HepG2 (cell line): Measurements from ENCODE around the gene IL1RAPL1. TPM values are rescaled to one million over a fixed set of nuclear protein-coding genes. Genes with fewer than 3 reads are reported as not detected.

Source experiments
- ATAC-seq: fragments of 200-7000 bp; cut with Tn5 transposase; 3 replicates; pipeline ENCODE4 v1.9.1; 2020; ENCODE audit warnings: mild to moderate bottlenecking, moderate library complexity
- BruUV-seq: library from RNA; stranded (reverse); fragments of 400-500 nt; replicated peaks from 2 replicates; lab custom pipeline; 2021; lab: Mats Ljungman, UMichigan
- CTCF ChIA-PET: fragments of 300-600 bp; formaldehyde crosslinking; extraction: SDS; loops from one replicate; lab custom pipeline; 2021; ENCODE audit warnings: low total read pairs, inconsistent platforms, low intra/inter-chr PET ratio; lab: Yijun Ruan, JAX
- POLR2A ChIA-PET: fragments of 350-600 bp; sonication (Branson Sonifier 250); formaldehyde crosslinking; loops from one replicate; lab custom pipeline; 2020; ENCODE audit warnings: antibody characterized with exemption, inconsistent platforms; lab: Yijun Ruan, JAX
- DNase-seq: peaks from one replicate; pipeline ENCODE4 v3.0.0-alpha.2; 2015; ENCODE audit warnings: low spot score
- FAIRE-seq: peaks from 3 replicates; lab custom pipeline; 2011; peaks lifted over from hg19 to GRCh38; lab: Jason Lieb, UNC
- H2AFZ ChIP-seq: one replicate; pipeline ENCODE4 v1.6.1; 2011; ENCODE audit warnings: low read length, inconsistent platforms
- H3K27ac ChIP-seq: fragments of 300-600 bp; 3 replicates; pipeline ENCODE4 v1.8.0; 2011; ENCODE audit warnings: mixed run types, mild to moderate bottlenecking, mixed read lengths, low read length, inconsistent platforms; ENCODE audit not compliant: insufficient read depth; ENCODE audit errors: extremely low read length
- H3K27me3 ChIP-seq, 2 experiments: fragments of 200-600 bp in 1 of 2; 2 replicates in 1 of 2; 3 replicates in 1 of 2; pipeline versions ENCODE4 v1.6.0 to v1.8.0; 2011; ENCODE audit warnings: low read length in 2 of 2, mild to moderate bottlenecking in 2 of 2, moderate library complexity in 2 of 2, inconsistent platforms in 1 of 2; ENCODE audit not compliant: insufficient read depth in 2 of 2, control insufficient read depth in 1 of 2
- H3K36me3 ChIP-seq, 2 experiments: fragments of 200-600 bp in 1 of 2; replicated peaks in 1 of 2; 2 replicates in 1 of 2; 3 replicates in 1 of 2; pipeline versions ENCODE4 v1.5.1 to v1.8.0; 2011; ENCODE audit warnings: low read length in 2 of 2, inconsistent platforms in 1 of 2; ENCODE audit not compliant: insufficient read depth in 2 of 2, control insufficient read depth in 1 of 2
- H3K4me1 ChIP-seq: 2 replicates; pipeline ENCODE4 v1.5.1; 2012; ENCODE audit warnings: low read length, inconsistent platforms; ENCODE audit not compliant: insufficient read depth
- H3K4me2 ChIP-seq: 2 replicates; pipeline ENCODE4 v1.6.0; 2011; ENCODE audit warnings: low read depth, low read length, inconsistent platforms
- H3K4me3 ChIP-seq, 3 experiments: fragments of 200-600 bp in 1 of 3; sonication (generic), shearing (Covaris generic) in 1 of 3; replicated peaks in 1 of 3; 2 replicates each; pipeline ENCODE4 v1.5.1; 2011 to 2016; ENCODE audit warnings: low read length in 3 of 3, inconsistent platforms in 2 of 3, low read depth in 2 of 3, mild to moderate bottlenecking in 2 of 3, control low read depth in 1 of 3, mixed read lengths in 1 of 3; ENCODE audit not compliant: insufficient read depth in 1 of 3
- H3K79me2 ChIP-seq: one replicate; pipeline ENCODE4 v1.6.1; 2011; ENCODE audit warnings: low read length, inconsistent platforms; ENCODE audit not compliant: insufficient read depth
- H3K9ac ChIP-seq: 2 replicates; pipeline ENCODE4 v1.6.0; 2011; ENCODE audit warnings: mild to moderate bottlenecking, low read depth, low read length, inconsistent platforms; ENCODE audit not compliant: insufficient read depth
- H3K9me3 ChIP-seq: 2 replicates; pipeline ENCODE4 v1.5.1; 2012; ENCODE audit warnings: mild to moderate bottlenecking, low read length
- H4K20me1 ChIP-seq: 2 replicates; pipeline ENCODE4 v1.6.0; 2011; ENCODE audit warnings: inconsistent platforms, mild to moderate bottlenecking, low read length, moderate library complexity; ENCODE audit not compliant: insufficient read depth
- CBX2 ChIP-seq, 2 experiments: fragments of 200-600 bp in 1 of 2; sonication (generic); formaldehyde crosslinking in 1 of 2; IDR thresholded peaks; 2 replicates each; pipeline versions ENCODE4 v1.7.0 to v1.8.1; 2018 to 2022; ENCODE audit warnings: low read depth in 2 of 2, low read length in 1 of 2, mild to moderate bottlenecking in 1 of 2, missing genetic modification reagents in 1 of 2
- FIP1L1 ChIP-seq: fragments of 200-400 bp; formaldehyde crosslinking; IDR thresholded peaks from 2 replicates; pipeline ENCODE4 v1.6.1; 2018; ENCODE audit warnings: low read depth, mild to moderate bottlenecking, low read length, moderate library complexity, borderline replicate concordance; ENCODE audit not compliant: insufficient read depth
- GPN1 ChIP-seq: sonication (generic); formaldehyde crosslinking; IDR thresholded peaks from 2 replicates; pipeline ENCODE4 v1.5.1; 2020; ENCODE audit warnings: missing genetic modification reagents, borderline replicate concordance
- NCOA2 ChIP-seq: sonication (generic); formaldehyde crosslinking; IDR thresholded peaks from 2 replicates; pipeline ENCODE4 v1.8.0; 2022; ENCODE audit warnings: inconsistent platforms
- PHF21A ChIP-seq: sonication (generic); formaldehyde crosslinking; IDR thresholded peaks from 2 replicates; pipeline ENCODE4 v1.5.0; 2020; ENCODE audit warnings: mild to moderate bottlenecking, missing genetic modification reagents
- RNF2 ChIP-seq: fragments of 450-650 bp; conservative IDR thresholded peaks from 2 replicates; pipeline ENCODE4 v1.6.1; 2016; ENCODE audit warnings: low read depth
- SNAPC5 ChIP-seq: sonication (generic); formaldehyde crosslinking; IDR thresholded peaks from 2 replicates; pipeline ENCODE4 v1.8.1; 2023; ENCODE audit warnings: mild to moderate bottlenecking, missing genetic modification reagents, borderline replicate concordance
- TOPORS ChIP-seq: sonication (generic); formaldehyde crosslinking; IDR thresholded peaks from 2 replicates; pipeline ENCODE4 v1.8.0; 2023; ENCODE audit warnings: mild to moderate bottlenecking, missing genetic modification reagents
- YY1 ChIP-seq: IDR thresholded peaks from 2 replicates; pipeline ENCODE4 v1.6.1; 2011; ENCODE audit warnings: low read length, low read depth, moderate library complexity, mild to moderate bottlenecking; ENCODE audit not compliant: insufficient read depth, insufficient replicate concordance
- ZNF24 ChIP-seq: fragments of 450-650 bp; IDR thresholded peaks from 2 replicates; pipeline ENCODE4 v1.6.1; 2017; ENCODE audit warnings: antibody characterized with exemption, mild to moderate bottlenecking
- ZNF263 ChIP-seq: sonication (generic); formaldehyde crosslinking; IDR thresholded peaks from 2 replicates; pipeline ENCODE4 v1.4.0; 2020; ENCODE audit warnings: missing genetic modification reagents
- ZNF337 ChIP-seq: sonication (generic); formaldehyde crosslinking; IDR thresholded peaks from 2 replicates; pipeline ENCODE4 v1.5.1; 2020; ENCODE audit warnings: missing genetic modification reagents, low read depth, mild to moderate bottlenecking, borderline replicate concordance
- ZNF547 ChIP-seq: sonication (generic); formaldehyde crosslinking; IDR thresholded peaks from 2 replicates; pipeline ENCODE4 v1.5.1; 2020; ENCODE audit warnings: mild to moderate bottlenecking, missing genetic modification reagents
- ZNF549 ChIP-seq: sonication (generic); formaldehyde crosslinking; IDR thresholded peaks from 2 replicates; pipeline ENCODE4 v1.5.0; 2020; ENCODE audit warnings: missing genetic modification reagents
- ZNF710 ChIP-seq: sonication (generic); formaldehyde crosslinking; IDR thresholded peaks from 2 replicates; pipeline ENCODE4 v1.5.0; 2020; ENCODE audit warnings: mild to moderate bottlenecking, missing genetic modification reagents, borderline replicate concordance
- ZNF775 ChIP-seq: sonication (generic); formaldehyde crosslinking; IDR thresholded peaks from 2 replicates; pipeline ENCODE4 v1.4.0; 2020; ENCODE audit warnings: missing genetic modification reagents, mild to moderate bottlenecking, moderate library complexity, borderline replicate concordance
- ZNF790 ChIP-seq: sonication (generic); formaldehyde crosslinking; IDR thresholded peaks from 2 replicates; pipeline ENCODE4 v1.8.0; 2022; ENCODE audit warnings: missing genetic modification reagents, mild to moderate bottlenecking, borderline replicate concordance
- ZNF878 ChIP-seq: sonication (generic); formaldehyde crosslinking; IDR thresholded peaks from 2 replicates; pipeline ENCODE4 v1.8.1; 2023; ENCODE audit warnings: mild to moderate bottlenecking, missing genetic modification reagents, moderate library complexity
- ZSCAN9 ChIP-seq: IDR thresholded peaks from 2 replicates; pipeline ENCODE4 v1.6.1; 2016; ENCODE audit warnings: borderline replicate concordance
- WGBS: methylation state at CpG from one replicate; pipeline ENCODE4 v1.1.6; 2017; ENCODE audit warnings: low lambda C conversion rate; 5-methylcytosine and 5-hydroxymethylcytosine counted together
- in situ Hi-C: cut with HindIII; loops from 2 replicates; pipeline ENCODE4 v1.10.0; 2017; ENCODE audit warnings: low pct_unique_long_range_greater_than_20kb; ENCODE audit not compliant: extremely low pct_ligation_motif_present
- intact Hi-C: fragments of 100-400 bp; cut with micrococcal nuclease; formaldehyde crosslinking; loops from one replicate; pipeline ENCODE4 v1.10.0; 2022; ENCODE audit not compliant: unreplicated experiment
- polyA plus RNA-seq, 8 experiments: library from polyadenylated mRNA; depleted of rRNA in 3 of 8; stranded (reverse) in 7 of 8; unstranded in 1 of 8; fragments of >200 nt; fragmentation: Illumina TruSeq in 4 of 8; extraction: Trizol in 4 of 8; gene quantifications; 2 replicates each; pipeline versions ENCODE4 v1.2.1 to v1.2.3, GENCODE V29; 2011 to 2016; ENCODE audit warnings: low read depth in 4 of 8, missing spikeins in 1 of 8, mixed read lengths in 1 of 8; ENCODE audit not compliant: insufficient read depth in 1 of 8
- total RNA-seq, 5 experiments: library from RNA; depleted of rRNA; stranded (reverse); fragments of >200 nt; fragmentation: Illumina TruSeq; extraction: Trizol; gene quantifications; 2 replicates each; pipeline ENCODE4 v1.2.3, GENCODE V29; 2016; ENCODE audit warnings: low read depth in 1 of 5

Gene IL1RAPL1
- total and polyA plus RNA-seq, 2 of the 13 experiments (the other 11 are each of a cell fraction or from before 2014, with no cell fraction given), result 0.04 TPM; not detected in 1

- no peak overlapping the region for H2AFZ ChIP-seq
- H3K27me3 ChIP-seq, result no peaks in the 10 kb centered on the region
- no peaks in the 10 kb centered on the region for H3K36me3 ChIP-seq
- H3K79me2 ChIP-seq, result no peaks in the 10 kb centered on the region
- ChIA-PET CTCF (no interaction called here), POLR2A (no interaction called here)
- no peaks in the 10 kb centered on the region for H4K20me1 ChIP-seq
- BruUV-seq, result no TSS peak
- no peak overlapping the region for H3K4me3 ChIP-seq
- FAIRE-seq (no peak), ATAC-seq (no peak), DNase-seq (no peak)
- in situ Hi-C loops, result no loop called here
- intact Hi-C loops, result no loop called here
- no peak overlapping the region for H3K9ac ChIP-seq
- no peaks in the 10 kb centered on the region for H3K4me1 ChIP-seq
- 61% methylated on average over 2 of the region's 2 CpGs for WGBS
- no peak overlapping the region for H3K4me2 ChIP-seq
- no peak for TF ChIP-seq ZNF263 (CRISPR knock-in tag)
- TF ChIP-seq SNAPC5 (CRISPR knock-in tag), result no peak
- no peak for TF ChIP-seq ZNF24
- TF ChIP-seq TOPORS, result no peak
- no peak for TF ChIP-seq FIP1L1
- no peak for TF ChIP-seq ZNF775
- no peak for TF ChIP-seq YY1
- no peak for TF ChIP-seq ZNF878 (CRISPR knock-in tag)
- no peak for TF ChIP-seq ZNF549 (CRISPR knock-in tag)
- no peak for TF ChIP-seq NCOA2 (CRISPR knock-in tag)
- TF ChIP-seq ZNF337, result no peak
- TF ChIP-seq PHF21A, result no peak
- TF ChIP-seq CBX2 (IDR thresholded peaks at IDR 0.05; ENCODE audit: low read depth, low read length), result no peak
- no peak for TF ChIP-seq CBX2 (CRISPR knock-in tag; IDR thresholded peaks at IDR 0.05; ENCODE audit: low read depth)
- TF ChIP-seq GPN1, result no peak
- no peak for TF ChIP-seq ZSCAN9 (CRISPR knock-in tag)
- no peak for TF ChIP-seq ZNF790 (CRISPR knock-in tag)
- TF ChIP-seq RNF2, result no peak
- TF ChIP-seq ZNF547, result no peak
- TF ChIP-seq ZNF710, result no peak
- no peaks in the 10 kb centered on the region for H3K9me3 ChIP-seq
- H3K27ac ChIP-seq, result no peak overlapping the region
These were observed 1285.6 kb downstream of the IL1RAPL1 start for GRCh38 chrX:29872831-29873230.
